ENCODE measurements around the gene AOC1.

AOC1 gene

GRCh38 chr7:150835702-150836280 lies 16.5 kb upstream of the AOC1 start:
- no peak for DNase-seq

- no peak for DNase-seq
Measured at GRCh38 chr7:150838965-150839650, 13.2 kb upstream of the AOC1 start.

GRCh38 chr7:150842018-150842417 lies 10.3 kb upstream of the AOC1 start:
- DNase-seq: no peak

- DNase-seq: no peak
Measured at GRCh38 chr7:150842716-150843115, 9.6 kb upstream of the AOC1 start.

GRCh38 chr7:150845421-150845861 lies 6.9 kb upstream of the AOC1 start:
- DNase-seq: no peak

- no peak for DNase-seq
Measured at GRCh38 chr7:150846291-150847115, 5.8 kb upstream of the AOC1 start.

- no peak for DNase-seq
Measured at GRCh38 chr7:150847536-150847935, 4.8 kb upstream of the AOC1 start.

- DNase-seq: no peak
Measured at GRCh38 chr7:150848111-150848510, 4.2 kb upstream of the AOC1 start.

- no peak for DNase-seq
Measured at GRCh38 chr7:150848561-150849115, 3.7 kb upstream of the AOC1 start.

- no peak for DNase-seq
Measured at GRCh38 chr7:150849204-150849775, 3.0 kb upstream of the AOC1 start.

- DNase-seq: no peak
Measured at GRCh38 chr7:150850273-150850672, 2.0 kb upstream of the AOC1 start.

GRCh38 chr7:150851492-150852370 lies 586 bp upstream of the AOC1 start:
- DNase-seq: no peak

GRCh38 chr7:150854066-150855000 lies 2.0 kb downstream of the AOC1 start:
- no peak for DNase-seq

GRCh38 chr7:150855046-150855445 lies 2.7 kb downstream of the AOC1 start:
- no peak for DNase-seq

- no peak for DNase-seq
Measured at GRCh38 chr7:150855476-150856302, 3.4 kb downstream of the AOC1 start.

- no peak for DNase-seq
Measured at GRCh38 chr7:150856303-150857275, 4.3 kb downstream of the AOC1 start.

GRCh38 chr7:150857276-150858055 lies 5.1 kb downstream of the AOC1 start:
- no peak for DNase-seq

Measured in hippocampal formation (tissue), 2 donors.